Heart left ventricle (tissue), 13 donors: ENCODE data around the gene SHISAL2A.

ENCODE experiments used
- CTCF ChIP-seq, 12 donors: fragments of 200-600 bp; sonication (generic) in 4 of 12; IDR thresholded peaks; one replicate each; pipeline versions ENCODE4 v1.5.0 to v1.8.0; 2018 to 2022; ENCODE audit warnings: antibody characterized with exemption in 12 of 12, mild to moderate bottlenecking in 5 of 12
- POLR2A ChIP-seq, 2 donors: fragments of 450-650 bp; IDR thresholded peaks; one replicate each; pipeline ENCODE4 v1.6.1; 2017; ENCODE audit warnings: antibody characterized with exemption in 2 of 2, mild to moderate bottlenecking in 2 of 2, moderate library complexity in 2 of 2
- donor health status: ischemic (EF 13 %, LVEDD 7.1; RV severe dilation, severe dysfunction).
- donor health status: DM: no; HTN: yes; CAD: no.
- donor health status: DM: no; HTN: no; CAD: no.
- donor health status: ischemic (EF 25% LVEDD 6.9; RV normal size, moderate dysfunction).
- donor health status: ischemic (EF 25% LVEDD 5.7; RV mildly dilated, moderate dysfunction).
- donor health status: ischemic (EF 35%, LVEDD 5.7; RV mildly dilated, moderate dysfunction).
- donor health status: nonischemic (EF 11% LVEDD 7.7; RV severe dilation, severe dysfunction).
- donor health status: DM: yes; HTN: yes; CAD: no.
- donor health status: PGD.
- donor health status: ischemic (EF 29% LVEDD 5.4; RV normal size, mild dysfunction).
- donor health status: nonischemic (EF 23%, LVEDD 6.1; RV moderate dilation, normal function).

GRCh38 chr1:52654063-52654462 is 21.1 kb downstream of the SHISAL2A start:
- TF ChIP-seq CTCF (IDR thresholded peaks at IDR 0.05) = no peak
- TF ChIP-seq POLR2A (IDR thresholded peaks at IDR 0.05) = no peak
